ENCODE data around the gene ZFC3H1. TPM values are rescaled to one million over a fixed set of nuclear protein-coding genes. Genes with fewer than 3 reads are reported as not detected.

Gene ZFC3H1
- total RNA-seq, 1 experiment from 2014 or later, result 24.4 TPM

- no peak overlapping the region for H2BK120ac ChIP-seq (ENCODE audit: low read depth, low read length, poor library complexity, severe bottlenecking)
- no peaks in the 10 kb centered on the region for H3K9me3 Mint-ChIP-seq
- H3K27me3 ChIP-seq (ENCODE audit: insufficient read depth, low read length), result no peaks in the 10 kb centered on the region
- H2BK12ac ChIP-seq (ENCODE audit: insufficient read length, low read depth, low read length), result no peak overlapping the region
- H2AFZ ChIP-seq (ENCODE audit: low read length), result no peak overlapping the region
- no peak overlapping the region for H2BK20ac ChIP-seq (ENCODE audit: low read depth, low read length, poor library complexity, severe bottlenecking)
- no peak overlapping the region for H3K4ac ChIP-seq (ENCODE audit: low read depth, low read length)
- H3K14ac ChIP-seq (ENCODE audit: insufficient read depth, low read length), result no peak overlapping the region
- no peak overlapping the region for H4K8ac ChIP-seq (replicated peaks; ENCODE audit: insufficient read length, low read depth, low read length)
- no peak overlapping the region for H3K18ac ChIP-seq (ENCODE audit: insufficient read length, low read depth, low read length)
- H3K9me3 ChIP-seq (ENCODE audit: control insufficient read depth, low read depth, low read length), result no peaks in the 10 kb centered on the region
- peaks cover 3% of the 10 kb centered on the region; the same call in 1 of the 2 replicates for H3K79me2 ChIP-seq (ENCODE audit: insufficient read depth, low read length)
- no peak overlapping the region for H2BK5ac ChIP-seq (ENCODE audit: insufficient read length, low read length)
- no peaks in the 10 kb centered on the region for H3K79me1 ChIP-seq (ENCODE audit: insufficient read depth, low read depth, low read length, poor library complexity, severe bottlenecking)
- H3K27me3 Mint-ChIP-seq (ENCODE audit: low read depth), result no peaks in the 10 kb centered on the region
- no peak overlapping the region for H3K27ac Mint-ChIP-seq
- H3K4me2 ChIP-seq (ENCODE audit: insufficient read depth, insufficient read length, low read length), result no peak overlapping the region
- TF ChIP-seq, protein P1, sequence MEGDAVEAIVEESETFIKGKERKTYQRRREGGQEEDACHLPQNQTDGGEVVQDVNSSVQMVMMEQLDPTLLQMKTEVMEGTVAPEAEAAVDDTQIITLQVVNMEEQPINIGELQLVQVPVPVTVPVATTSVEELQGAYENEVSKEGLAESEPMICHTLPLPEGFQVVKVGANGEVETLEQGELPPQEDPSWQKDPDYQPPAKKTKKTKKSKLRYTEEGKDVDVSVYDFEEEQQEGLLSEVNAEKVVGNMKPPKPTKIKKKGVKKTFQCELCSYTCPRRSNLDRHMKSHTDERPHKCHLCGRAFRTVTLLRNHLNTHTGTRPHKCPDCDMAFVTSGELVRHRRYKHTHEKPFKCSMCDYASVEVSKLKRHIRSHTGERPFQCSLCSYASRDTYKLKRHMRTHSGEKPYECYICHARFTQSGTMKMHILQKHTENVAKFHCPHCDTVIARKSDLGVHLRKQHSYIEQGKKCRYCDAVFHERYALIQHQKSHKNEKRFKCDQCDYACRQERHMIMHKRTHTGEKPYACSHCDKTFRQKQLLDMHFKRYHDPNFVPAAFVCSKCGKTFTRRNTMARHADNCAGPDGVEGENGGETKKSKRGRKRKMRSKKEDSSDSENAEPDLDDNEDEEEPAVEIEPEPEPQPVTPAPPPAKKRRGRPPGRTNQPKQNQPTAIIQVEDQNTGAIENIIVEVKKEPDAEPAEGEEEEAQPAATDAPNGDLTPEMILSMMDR (conservative IDR thresholded peaks at IDR 0.05), result no peak
- H3K4me3 Mint-ChIP-seq, result no peak overlapping the region
- no peak overlapping the region for H4K91ac ChIP-seq (ENCODE audit: insufficient read length, low read depth, low read length)
- H3K4me1 Mint-ChIP-seq, result no peaks in the 10 kb centered on the region
- H2BK15ac ChIP-seq (ENCODE audit: low read depth, low read length), result no peak overlapping the region
- H3K4me1 ChIP-seq (ENCODE audit: insufficient read depth, low read length), result no peaks in the 10 kb centered on the region
- no peak overlapping the region for H2AK5ac ChIP-seq (ENCODE audit: insufficient read length, low read length)
- no peak overlapping the region for H3K23ac ChIP-seq (ENCODE audit: insufficient read length, low read depth, low read length)
- no CpG with 5 or more reads among the region's 4 CpGs for WGBS (ENCODE audit: extremely low coverage, insufficient read length, low lambda C conversion rate)
- H3K9ac ChIP-seq (ENCODE audit: extremely low read depth, insufficient read length, low read length), result no peak overlapping the region
- no peak overlapping the region for H3T11ph ChIP-seq (ENCODE audit: low read length)
- H3K56ac ChIP-seq (ENCODE audit: insufficient read length, low read depth, low read length), result no peak overlapping the region
- H3K27ac ChIP-seq (ENCODE audit: insufficient read length, low read depth, low read length), result no peak overlapping the region
- peaks cover 20 to 47% (median 22%) of the 10 kb centered on the region in 3 experiments; a peak in 6 of 7 replicates for H3K36me3 Mint-ChIP-seq (ENCODE audit: insufficient read depth in 1 of 3, low read depth in 3 of 3)
- H3K23me2 ChIP-seq (ENCODE audit: insufficient read length, low read depth, low read length, poor library complexity, severe bottlenecking), result no peaks in the 10 kb centered on the region
- no peaks in the 10 kb centered on the region for H4K20me1 ChIP-seq (ENCODE audit: control insufficient read depth, insufficient read depth, insufficient read length)
- no peak for DNase-seq
- H4K5ac ChIP-seq (ENCODE audit: insufficient read length, low read depth, low read length), result no peak overlapping the region
Measured at GRCh38 chr12:71648537-71648936, 15.1 kb downstream of the ZFC3H1 start.
